Esophagus mucosa (tissue), 1 donor: ENCODE measurements around the gene CAB39. TPM values are rescaled to one million over a fixed set of nuclear protein-coding genes. Genes with fewer than 3 reads are reported as not detected.

Source experiments
- ATAC-seq: fragments of 200-7000 bp; cut with Tn5 transposase; one replicate; pipeline ENCODE4 v1.9.1; 2020
- total RNA-seq: library from RNA; stranded (reverse); gene quantifications from one replicate; pipeline ENCODE4 v1.2.4, GENCODE V29; 2023
- donor health status: DM: yes; HTN: yes; CAD: no.

Gene CAB39
- total RNA-seq, 1 donor from 2014 or later: 50.8 TPM

DNA sequence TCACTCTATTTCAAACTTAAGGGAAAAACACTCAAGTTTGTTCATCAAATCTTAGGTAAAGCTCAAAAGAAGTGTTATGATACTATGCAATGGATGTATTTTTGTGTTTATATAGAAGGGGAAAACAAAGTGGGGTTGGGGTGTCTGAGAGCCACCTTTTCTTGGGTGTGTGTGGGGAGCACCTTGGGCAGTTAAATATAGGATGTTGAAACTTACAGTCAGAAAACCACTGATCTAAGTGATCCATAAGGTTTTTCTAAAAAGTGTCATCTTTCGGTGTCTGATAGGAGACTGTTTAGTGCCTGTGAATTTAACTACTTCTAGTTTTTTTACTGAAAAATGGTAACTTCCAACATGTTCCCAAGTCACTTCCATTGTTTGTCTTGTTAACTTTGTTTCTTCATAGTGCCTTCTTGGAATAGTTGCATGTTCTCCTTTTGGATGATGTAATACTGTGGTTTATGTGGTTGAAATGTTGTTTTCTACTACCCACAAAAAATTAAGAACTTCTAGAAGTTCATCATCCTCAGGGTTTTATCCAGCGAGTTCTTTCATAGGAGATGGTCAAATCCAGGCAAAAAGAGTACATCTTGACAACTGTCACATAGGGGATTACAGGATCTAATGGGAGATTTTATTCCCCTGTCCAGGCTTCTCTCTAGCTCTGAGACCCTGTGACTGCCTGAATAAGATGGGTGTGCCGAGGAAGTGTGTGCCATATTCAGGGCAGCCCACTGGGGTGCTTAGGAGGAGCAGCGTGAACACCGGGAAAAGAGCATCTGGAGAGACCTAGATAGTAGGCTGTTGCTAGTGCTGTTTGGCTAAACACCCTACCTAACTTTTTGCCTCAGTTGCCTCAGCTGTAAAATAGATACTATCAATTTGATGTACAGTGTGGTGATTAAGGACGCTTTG lies 46.2 kb downstream of the CAB39 start:
- ATAC-seq: no peak

- ATAC-seq: no peak
Measured at GRCh38 chr2:230759481-230760167, 47.0 kb downstream of the CAB39 start.

GRCh38 chr2:230761704-230762103 lies 49.1 kb downstream of the CAB39 start:
- no peak for ATAC-seq

GRCh38 chr2:230762317-230762896 lies 49.8 kb downstream of the CAB39 start:
- peak; percentile 44 for ATAC-seq

DNA sequence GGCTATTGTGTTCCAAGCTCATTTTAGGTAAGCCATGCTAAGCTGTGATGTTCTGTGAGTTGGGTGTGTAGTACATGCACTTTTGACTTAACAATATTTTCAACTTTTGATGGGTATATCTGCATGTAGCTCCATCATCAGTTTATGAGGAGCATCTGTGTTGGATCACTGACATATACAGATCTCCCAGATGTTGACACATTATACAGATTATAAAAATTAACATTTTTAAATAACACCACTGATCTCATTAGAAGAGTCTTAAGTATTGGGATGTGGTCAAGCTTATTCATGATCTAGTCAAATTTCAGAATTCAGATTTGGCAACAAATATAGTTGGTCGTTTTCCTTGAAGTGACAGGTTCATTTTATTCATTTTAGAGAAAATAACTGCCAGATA lies 51.7 kb downstream of the CAB39 start:
- ATAC-seq: no peak

GRCh38 chr2:230765611-230766300 lies 53.1 kb downstream of the CAB39 start:
- no peak for ATAC-seq

DNA sequence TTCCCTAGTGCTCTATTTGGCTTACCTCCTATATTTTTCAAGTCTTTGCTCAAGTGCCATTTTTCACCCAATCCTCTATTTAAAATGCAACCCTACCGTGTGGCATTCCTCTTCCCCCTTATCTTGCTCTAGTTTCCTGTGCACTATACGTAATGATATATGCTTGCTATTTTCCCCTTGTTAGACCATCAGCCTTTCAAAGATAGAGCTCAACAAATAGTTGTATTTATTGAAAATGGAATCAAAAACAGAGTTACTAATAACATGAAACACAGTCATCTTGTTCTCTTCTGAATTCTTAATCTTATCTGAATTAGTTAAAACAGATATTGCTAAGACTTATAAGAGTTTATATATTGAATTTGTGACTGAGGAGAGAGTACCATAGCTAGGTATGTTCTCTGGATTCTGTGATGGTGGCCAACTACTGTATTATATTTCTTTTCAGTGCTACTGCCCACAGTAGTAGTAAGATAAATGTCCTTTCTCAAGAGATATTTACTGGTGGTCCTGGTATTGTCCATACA lies 55.3 kb downstream of the CAB39 start:
- no peak for ATAC-seq

DNA sequence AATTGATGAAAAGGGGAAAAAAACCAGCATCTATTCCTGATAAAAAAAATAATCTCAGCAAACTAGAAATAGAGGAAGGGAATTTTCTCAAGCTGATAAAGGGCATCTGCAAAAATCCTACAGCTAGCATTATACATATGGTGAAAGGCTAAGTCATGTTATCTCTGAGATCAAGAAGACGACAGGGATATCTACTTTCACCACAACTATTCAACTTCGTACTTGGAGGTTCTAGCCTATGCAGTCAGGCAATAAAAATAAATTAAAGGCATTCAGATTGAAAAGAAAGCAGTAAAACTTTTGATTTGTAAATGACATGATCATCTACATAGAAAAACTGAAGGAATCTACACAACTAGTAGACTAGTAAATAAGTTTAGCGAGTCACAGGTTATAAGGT lies 58.2 kb downstream of the CAB39 start:
- ATAC-seq: no peak

DNA sequence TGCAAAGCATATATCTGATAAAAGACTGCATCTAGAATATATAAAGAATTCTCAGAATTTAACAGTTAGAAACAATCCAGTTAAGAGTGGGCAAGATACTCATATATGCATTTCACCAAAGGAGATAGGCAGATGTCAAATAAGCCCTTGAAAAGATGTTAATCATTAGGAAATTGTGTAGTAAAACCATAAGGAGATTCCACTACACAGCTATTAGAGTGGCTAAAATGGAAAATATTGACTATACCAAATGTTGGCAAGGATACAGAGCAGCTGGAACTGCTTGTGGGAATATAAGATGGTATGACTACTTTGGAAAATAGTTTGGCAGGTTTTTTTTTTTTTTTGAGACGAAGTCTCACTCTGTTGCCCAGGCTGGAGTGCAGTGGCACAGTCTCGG lies 59.5 kb downstream of the CAB39 start:
- no peak for ATAC-seq

DNA sequence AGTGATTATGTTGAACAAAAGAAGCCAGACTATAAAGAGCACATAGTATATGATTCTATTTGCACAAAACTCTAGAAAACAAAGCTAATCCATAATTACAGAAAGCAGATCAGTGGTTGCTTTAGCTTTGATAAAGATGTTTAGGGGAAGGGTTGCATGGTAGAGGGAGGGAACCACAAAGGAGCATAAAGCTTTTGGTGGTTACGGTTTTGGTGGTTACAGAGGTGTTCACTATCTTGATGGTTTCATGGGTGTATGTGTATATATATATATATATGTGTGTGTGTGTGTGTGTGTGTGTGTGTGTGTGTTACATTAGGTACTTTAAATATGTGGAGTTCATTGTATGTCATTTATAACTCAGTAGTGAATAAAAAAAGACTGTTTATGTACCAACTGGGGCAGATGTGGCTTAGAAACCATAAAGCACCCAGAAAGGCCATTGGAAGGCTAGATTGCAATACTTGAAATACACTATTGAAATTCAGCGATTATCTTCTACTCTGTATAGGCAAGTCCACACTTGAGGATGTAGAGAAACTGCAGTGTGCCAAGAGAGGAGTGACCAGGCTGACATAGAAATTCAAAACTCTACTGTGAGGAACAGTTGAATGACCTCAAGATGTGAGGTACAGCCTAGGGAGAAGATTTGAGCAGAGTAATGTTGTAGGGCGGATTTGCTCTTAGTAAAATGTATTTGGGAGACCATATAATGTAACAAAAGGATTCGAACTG lies 60.6 kb downstream of the CAB39 start:
- peak; percentile 72 for ATAC-seq

DNA sequence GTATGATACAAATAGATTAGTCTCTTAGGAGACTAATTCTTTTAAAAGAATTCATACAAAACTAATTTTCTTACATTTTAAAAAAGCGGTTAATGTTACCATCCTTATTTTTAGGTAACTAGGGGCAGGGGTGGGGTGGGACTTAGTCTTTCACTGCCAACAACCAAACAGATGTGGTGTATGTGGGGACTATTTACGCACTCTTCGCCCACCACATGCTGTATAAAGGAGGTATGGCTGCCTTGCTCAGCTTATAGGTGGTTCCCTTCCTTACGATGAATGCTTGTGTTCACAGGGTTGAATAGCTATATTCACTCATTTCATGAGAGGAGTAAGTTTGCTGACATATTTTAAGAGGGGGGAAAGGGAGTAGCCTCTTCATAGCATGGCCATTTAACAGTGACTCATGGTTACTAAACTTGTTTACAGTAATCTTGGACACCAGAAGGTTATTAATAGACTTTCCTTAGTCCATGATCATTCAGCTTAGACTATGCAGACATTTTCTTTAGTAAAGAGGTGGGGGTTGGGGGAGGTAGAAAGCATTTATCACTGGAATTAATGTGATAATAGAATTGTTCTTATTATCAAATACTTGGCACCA lies 61.8 kb downstream of the CAB39 start:
- ATAC-seq: peak; percentile 65

DNA sequence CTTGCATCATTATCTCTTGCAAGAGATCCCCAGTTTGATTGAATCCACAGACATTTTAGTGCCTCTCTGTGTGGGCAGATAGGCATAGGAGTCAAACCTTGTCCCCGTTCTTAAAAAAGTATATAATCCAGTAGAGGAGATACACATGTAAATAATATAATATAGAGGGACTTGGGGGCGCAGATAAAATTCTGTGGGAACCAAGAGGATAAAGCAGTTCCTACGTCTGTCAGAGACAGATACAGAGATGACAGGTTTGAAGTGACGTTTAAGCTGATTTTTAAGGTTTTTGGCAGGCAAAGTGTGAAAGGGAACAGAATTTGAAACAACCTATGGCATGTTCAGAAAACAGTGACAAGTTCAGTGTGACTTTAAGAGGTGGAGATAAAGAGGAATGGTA lies 63.1 kb downstream of the CAB39 start:
- ATAC-seq: no peak

DNA sequence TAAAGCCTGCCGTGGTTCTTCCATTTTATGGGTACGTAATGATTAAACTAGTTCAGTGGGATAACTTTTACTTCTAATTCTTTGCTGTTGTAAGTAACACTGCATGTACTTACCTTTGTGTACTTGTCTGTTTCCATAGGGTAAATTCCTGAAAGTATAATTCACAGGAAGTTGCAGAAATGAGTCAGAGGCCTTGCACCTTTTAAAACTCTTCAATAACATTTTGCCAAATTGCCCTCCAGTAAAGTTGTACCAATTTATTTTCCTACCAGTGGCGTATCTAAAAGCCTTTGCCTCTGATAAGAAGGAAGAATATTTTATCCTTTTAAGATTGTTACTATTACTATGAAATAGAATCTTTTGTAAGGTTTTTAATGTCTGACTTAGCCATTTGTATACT lies 65.1 kb downstream of the CAB39 start:
- ATAC-seq: peak; percentile 49

GRCh38 chr2:230778350-230779063 lies 65.9 kb downstream of the CAB39 start:
- ATAC-seq: no peak

DNA sequence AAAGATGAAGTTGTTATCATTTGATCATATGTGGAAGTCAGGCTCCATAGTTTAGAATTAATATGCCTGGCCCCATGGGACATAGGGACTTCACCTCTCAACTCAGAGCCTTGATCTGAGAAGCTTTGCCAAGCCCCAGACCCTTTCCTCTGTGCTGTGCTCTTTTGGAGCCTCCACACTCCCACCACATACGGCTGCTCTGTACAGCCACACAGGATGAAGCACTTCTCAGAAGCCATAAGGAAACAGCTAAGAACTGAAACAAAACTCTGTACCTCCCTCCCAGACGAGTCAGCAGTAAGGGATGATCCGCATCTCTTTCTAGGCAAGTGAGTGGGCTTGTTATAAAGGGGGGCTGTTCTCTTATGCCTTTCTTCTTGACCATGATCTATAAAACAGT lies 66.5 kb downstream of the CAB39 start:
- ATAC-seq: no peak

DNA sequence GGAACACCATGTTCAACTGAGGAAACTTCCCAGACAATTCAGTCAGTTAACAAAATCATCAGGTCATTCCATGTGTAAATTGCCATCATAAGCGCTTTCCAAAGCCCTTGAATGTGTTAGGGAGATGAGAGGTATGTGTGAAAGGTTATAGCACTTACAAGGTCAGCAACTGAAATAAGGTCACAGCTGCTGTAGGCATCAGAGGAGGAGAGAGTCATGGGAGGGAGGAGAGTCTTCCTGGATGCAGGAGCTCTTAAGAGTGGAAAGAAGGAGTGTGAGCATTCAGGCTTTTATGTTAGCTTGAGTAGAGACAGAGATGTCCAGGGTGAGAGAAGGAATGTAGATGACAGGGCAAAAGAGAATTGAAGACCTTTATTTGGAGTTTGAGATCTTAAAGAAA lies 67.0 kb downstream of the CAB39 start:
- ATAC-seq: no peak

DNA sequence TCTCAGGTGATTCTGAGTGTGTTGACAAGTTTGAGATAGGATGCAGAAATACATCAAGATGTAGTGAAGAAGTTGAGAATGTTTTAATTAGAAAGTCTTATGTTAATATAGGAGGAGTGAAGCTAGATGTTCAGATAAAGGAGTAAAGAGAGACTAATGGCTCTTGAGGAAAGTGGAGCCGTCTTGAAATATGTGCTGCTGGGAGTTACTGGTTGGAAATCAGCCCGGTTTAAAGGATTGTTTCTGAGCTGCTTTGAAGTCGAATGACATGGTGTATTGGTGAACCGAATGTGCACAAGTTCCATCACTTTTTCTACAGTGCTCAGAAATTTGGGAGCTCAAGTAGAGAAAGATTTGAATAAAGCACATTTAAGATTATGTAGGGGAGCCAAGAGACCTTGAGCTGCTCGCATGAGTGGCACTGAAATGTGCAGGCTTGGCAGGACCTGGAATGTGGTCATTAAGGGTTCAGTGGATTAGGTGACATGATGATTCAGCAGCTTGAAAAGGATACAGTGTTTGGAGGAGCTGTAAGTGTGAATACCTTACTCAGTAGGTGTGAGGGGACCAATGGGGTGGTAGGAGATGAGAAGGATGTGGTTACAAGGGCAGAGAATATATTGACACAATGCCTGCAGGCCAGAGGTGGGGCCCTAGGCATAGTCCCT lies 68.6 kb downstream of the CAB39 start:
- ATAC-seq: peak; percentile 95

- no peak for ATAC-seq
Measured at GRCh38 chr2:230783101-230783500, 70.5 kb downstream of the CAB39 start.

- peak; percentile 27 for ATAC-seq
Measured at GRCh38 chr2:230784795-230785194, 72.2 kb downstream of the CAB39 start.

GRCh38 chr2:230785346-230785745 lies 72.7 kb downstream of the CAB39 start:
- no peak for ATAC-seq
